Measurements from ENCODE around the gene USP25.
"Not testable (repeated sequence)": the region's sequence is repeated elsewhere in the genome, so short reads cannot be mapped to it uniquely, and the experiment has no call there.

USP25 gene

GRCh38 chr21:15731243-15731613 lies 1.4 kb downstream of the USP25 start:
- H3K4me1 ChIP-seq (ENCODE audit: control insufficient read depth, insufficient read depth, low read length, poor library complexity, severe bottlenecking), result peaks cover 23% of the 10 kb centered on the region
- peak overlapping the region; percentile 76 for H3K27ac ChIP-seq (ENCODE audit: insufficient read depth, low read length, poor library complexity, severe bottlenecking)
- no peaks in the 10 kb centered on the region for H3K27me3 ChIP-seq (replicated peaks; ENCODE audit: control insufficient read depth, insufficient read depth, low read length, poor library complexity, severe bottlenecking)
- H3K4me3 ChIP-seq (ENCODE audit: insufficient read depth, low read depth, low read length, poor library complexity, severe bottlenecking), result peak overlapping the region; percentile 79
- DNase-seq, result no peak
- H3K36me3 ChIP-seq (ENCODE audit: control insufficient read depth, insufficient read depth, low read length), result no peaks in the 10 kb centered on the region
- H3K9me3 ChIP-seq (ENCODE audit: control insufficient read depth, low read length), result no peaks in the 10 kb centered on the region

DNA sequence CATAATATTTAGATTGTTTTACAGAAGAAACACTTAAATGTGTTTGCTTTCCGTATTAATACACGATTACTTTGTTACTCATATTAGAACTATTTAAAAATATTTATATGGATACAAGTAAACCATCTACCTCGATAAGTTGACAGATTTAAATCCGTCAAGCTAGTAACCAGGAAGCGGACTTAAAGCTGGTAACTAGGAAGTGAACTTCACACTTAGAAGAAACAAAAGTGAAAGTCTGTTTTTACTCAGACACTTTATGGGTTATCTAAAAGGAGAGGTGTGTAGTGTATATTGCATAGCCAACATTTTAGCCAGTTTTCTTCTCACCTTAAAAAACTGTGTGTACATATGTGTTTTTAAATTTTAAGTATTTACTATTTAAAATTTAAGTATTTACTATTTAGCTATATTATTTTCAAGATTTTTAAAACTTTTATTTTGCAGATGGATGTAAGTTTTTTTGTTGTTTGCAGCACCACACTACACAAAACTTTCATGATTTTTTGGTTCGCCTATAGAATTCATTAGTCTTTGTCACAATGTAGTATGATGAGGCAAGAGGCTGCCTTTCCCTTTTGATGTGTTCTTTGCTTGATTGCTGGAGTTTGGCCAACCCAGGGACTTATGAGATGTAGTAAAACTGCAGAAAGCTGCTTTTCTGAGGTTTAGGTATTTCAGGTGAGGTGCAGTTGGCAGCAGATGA lies 2.7 kb downstream of the USP25 start:
- H3K27me3 ChIP-seq (replicated peaks; ENCODE audit: control insufficient read depth, insufficient read depth, low read length, poor library complexity, severe bottlenecking), result no peaks in the 10 kb centered on the region
- H3K27ac ChIP-seq (ENCODE audit: insufficient read depth, low read length, poor library complexity, severe bottlenecking), result peak overlapping the region; percentile 76
- no peaks in the 10 kb centered on the region for H3K9me3 ChIP-seq (ENCODE audit: control insufficient read depth, low read length)
- H3K4me3 ChIP-seq (ENCODE audit: insufficient read depth, low read depth, low read length, poor library complexity, severe bottlenecking), result peak overlapping the region; percentile 79
- H3K36me3 ChIP-seq (ENCODE audit: control insufficient read depth, insufficient read depth, low read length), result no peaks in the 10 kb centered on the region
- DNase-seq, result no peak
- peaks cover 24% of the 10 kb centered on the region for H3K4me1 ChIP-seq (ENCODE audit: control insufficient read depth, insufficient read depth, low read length, poor library complexity, severe bottlenecking)

DNA sequence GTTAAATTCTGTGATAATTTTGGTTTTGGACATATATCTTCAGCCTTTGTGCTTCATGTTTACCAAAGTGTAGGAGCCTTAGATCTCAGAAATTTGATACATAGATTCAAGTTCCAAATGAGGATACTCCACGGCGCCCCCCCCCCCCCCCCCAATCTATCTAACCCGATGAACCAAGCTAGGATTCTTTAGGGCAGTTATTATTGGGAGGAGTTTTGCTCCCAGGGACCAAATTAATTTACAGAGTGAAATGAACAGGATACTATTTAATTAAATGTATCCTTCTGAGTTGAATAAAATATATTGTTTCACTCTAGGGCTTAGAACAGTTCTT lies 3.2 kb downstream of the USP25 start:
- H3K4me3 ChIP-seq (ENCODE audit: insufficient read depth, low read depth, low read length, poor library complexity, severe bottlenecking), result peak overlapping the region; percentile 33
- DNase-seq, result no peak
- peaks cover 27% of the 10 kb centered on the region for H3K4me1 ChIP-seq (ENCODE audit: control insufficient read depth, insufficient read depth, low read length, poor library complexity, severe bottlenecking)
- no peaks in the 10 kb centered on the region for H3K27me3 ChIP-seq (replicated peaks; ENCODE audit: control insufficient read depth, insufficient read depth, low read length, poor library complexity, severe bottlenecking)
- H3K9me3 ChIP-seq (ENCODE audit: control insufficient read depth, low read length), result no peaks in the 10 kb centered on the region
- peak overlapping the region; percentile 51 for H3K27ac ChIP-seq (ENCODE audit: insufficient read depth, low read length, poor library complexity, severe bottlenecking)
- H3K36me3 ChIP-seq (ENCODE audit: control insufficient read depth, insufficient read depth, low read length), result no peaks in the 10 kb centered on the region

GRCh38 chr21:15735409-15735808 lies 5.6 kb downstream of the USP25 start:
- peak overlapping the region; percentile 22 for H3K27ac ChIP-seq (ENCODE audit: insufficient read depth, low read length, poor library complexity, severe bottlenecking)

GRCh38 chr21:15735931-15736330 lies 6.1 kb downstream of the USP25 start:
- not testable (repeated sequence) for H3K27ac ChIP-seq (ENCODE audit: insufficient read depth, low read length, poor library complexity, severe bottlenecking); H3K9me3 ChIP-seq (ENCODE audit: control insufficient read depth, low read length); DNase-seq; H3K4me3 ChIP-seq (ENCODE audit: insufficient read depth, low read depth, low read length, poor library complexity, severe bottlenecking); H3K27me3 ChIP-seq (replicated peaks; ENCODE audit: control insufficient read depth, insufficient read depth, low read length, poor library complexity, severe bottlenecking); H3K36me3 ChIP-seq (ENCODE audit: control insufficient read depth, insufficient read depth, low read length)
- peaks cover 33% of the 10 kb centered on the region for H3K4me1 ChIP-seq (ENCODE audit: control insufficient read depth, insufficient read depth, low read length, poor library complexity, severe bottlenecking)

More at GRCh38 chr21:15735409-15735808, 5.6 kb downstream of the USP25 start:
- Histone ChIP-seq H3K36me3 (ENCODE audit: control insufficient read depth, insufficient read depth, low read length) (no peaks in the 10 kb centered on the region), H3K9me3 (ENCODE audit: control insufficient read depth, low read length) (no peaks in the 10 kb centered on the region), H3K4me1 (ENCODE audit: control insufficient read depth, insufficient read depth, low read length, poor library complexity, severe bottlenecking) (peaks cover 31% of the 10 kb centered on the region), H3K4me3 (ENCODE audit: insufficient read depth, low read depth, low read length, poor library complexity, severe bottlenecking) (no peak overlapping the region), H3K27me3 (replicated peaks; ENCODE audit: control insufficient read depth, insufficient read depth, low read length, poor library complexity, severe bottlenecking) (no peaks in the 10 kb centered on the region)
- no peak for DNase-seq

- H3K27ac ChIP-seq (ENCODE audit: insufficient read depth, low read length, poor library complexity, severe bottlenecking); H3K27me3 ChIP-seq (replicated peaks; ENCODE audit: control insufficient read depth, insufficient read depth, low read length, poor library complexity, severe bottlenecking); DNase-seq; H3K36me3 ChIP-seq (ENCODE audit: control insufficient read depth, insufficient read depth, low read length); H3K4me3 ChIP-seq (ENCODE audit: insufficient read depth, low read depth, low read length, poor library complexity, severe bottlenecking); H3K9me3 ChIP-seq (ENCODE audit: control insufficient read depth, low read length): not testable (repeated sequence)
- peaks cover 24% of the 10 kb centered on the region for H3K4me1 ChIP-seq (ENCODE audit: control insufficient read depth, insufficient read depth, low read length, poor library complexity, severe bottlenecking)
These were observed 9.0 kb downstream of the USP25 start for GRCh38 chr21:15738779-15739178.

DNA sequence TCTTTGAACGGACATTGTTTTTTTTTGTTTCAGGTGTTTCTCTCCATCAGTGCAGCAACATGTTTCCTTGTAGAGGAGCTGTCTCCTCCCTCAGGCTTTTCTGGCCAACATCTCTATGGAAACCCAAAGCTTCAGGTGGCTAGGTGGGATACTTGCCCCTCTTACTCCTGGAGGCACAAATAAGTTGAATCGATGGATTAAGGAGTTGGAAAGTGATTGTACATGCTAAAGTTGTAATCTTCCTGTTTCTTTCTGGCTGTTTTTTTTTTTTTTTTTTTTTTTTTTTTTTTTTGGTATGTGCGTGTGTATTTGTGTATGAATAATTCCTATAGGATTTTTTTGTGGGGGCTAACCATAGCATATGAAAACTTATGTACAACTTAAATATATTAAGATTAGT lies 10.6 kb downstream of the USP25 start:
- H3K27ac ChIP-seq (ENCODE audit: insufficient read depth, low read length, poor library complexity, severe bottlenecking), result no peak overlapping the region
- DNase-seq, result no peak
- H3K27me3 ChIP-seq (replicated peaks; ENCODE audit: control insufficient read depth, insufficient read depth, low read length, poor library complexity, severe bottlenecking), result no peaks in the 10 kb centered on the region
- H3K9me3 ChIP-seq (ENCODE audit: control insufficient read depth, low read length), result no peaks in the 10 kb centered on the region
- no peak overlapping the region for H3K4me3 ChIP-seq (ENCODE audit: insufficient read depth, low read depth, low read length, poor library complexity, severe bottlenecking)
- H3K36me3 ChIP-seq (ENCODE audit: control insufficient read depth, insufficient read depth, low read length), result no peaks in the 10 kb centered on the region
- H3K4me1 ChIP-seq (ENCODE audit: control insufficient read depth, insufficient read depth, low read length, poor library complexity, severe bottlenecking), result peaks cover 16% of the 10 kb centered on the region

DNA sequence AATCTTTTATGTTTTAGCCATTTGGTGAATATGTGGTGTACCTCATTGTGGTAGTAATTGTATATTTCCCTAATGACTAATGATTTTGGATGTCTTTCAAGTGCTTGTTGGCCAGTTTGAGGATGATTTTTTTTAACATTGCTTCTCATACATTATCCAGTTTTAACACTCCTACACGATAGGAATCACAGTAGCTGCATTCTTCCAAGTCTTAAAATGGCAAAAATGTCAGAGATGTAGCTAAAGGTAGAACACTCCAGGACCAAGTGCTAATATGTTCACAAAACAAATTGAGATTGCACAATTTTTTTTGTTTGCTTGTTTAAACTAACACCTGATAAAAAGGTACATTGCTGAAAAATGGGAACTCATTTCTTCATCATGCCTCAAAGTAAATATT lies 11.7 kb downstream of the USP25 start:
- Histone ChIP-seq H3K4me1 (ENCODE audit: control insufficient read depth, insufficient read depth, low read length, poor library complexity, severe bottlenecking) (peaks cover 15% of the 10 kb centered on the region), H3K36me3 (ENCODE audit: control insufficient read depth, insufficient read depth, low read length) (no peaks in the 10 kb centered on the region), H3K9me3 (ENCODE audit: control insufficient read depth, low read length) (no peaks in the 10 kb centered on the region), H3K27ac (ENCODE audit: insufficient read depth, low read length, poor library complexity, severe bottlenecking) (no peak overlapping the region), H3K27me3 (replicated peaks; ENCODE audit: control insufficient read depth, insufficient read depth, low read length, poor library complexity, severe bottlenecking) (no peaks in the 10 kb centered on the region), H3K4me3 (ENCODE audit: insufficient read depth, low read depth, low read length, poor library complexity, severe bottlenecking) (no peak overlapping the region)
- DNase-seq, result no peak

DNA sequence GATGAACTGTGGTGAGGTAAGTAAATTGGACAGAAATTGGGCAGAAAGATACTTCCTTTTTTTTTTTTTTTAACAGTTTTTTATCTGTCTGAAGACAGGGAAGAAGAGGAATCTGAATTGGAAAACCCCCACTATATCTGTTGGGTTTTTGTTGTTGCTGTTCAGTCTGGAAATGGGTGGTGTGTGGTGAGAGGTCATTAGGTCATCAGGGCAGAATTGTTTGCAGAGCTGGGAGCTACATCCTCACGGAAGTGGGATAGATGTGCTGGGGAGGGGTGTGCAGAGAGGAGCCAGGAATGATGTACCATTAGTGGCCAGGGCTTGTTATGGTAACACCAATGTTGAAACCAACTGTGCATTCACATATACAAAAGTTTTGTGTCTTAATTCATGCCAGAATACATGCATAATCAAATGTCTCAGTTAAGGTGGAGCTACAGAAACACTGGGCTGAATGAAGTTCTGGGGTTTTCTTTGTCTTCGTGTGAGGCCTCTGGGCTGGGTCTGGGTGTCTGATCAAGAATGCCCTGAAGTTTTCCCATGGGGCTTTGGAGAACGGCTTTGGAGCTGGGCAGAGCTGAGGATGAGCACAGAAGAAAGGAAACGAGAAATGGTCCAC lies 12.4 kb downstream of the USP25 start:
- no peak for DNase-seq
- Histone ChIP-seq H3K9me3 (ENCODE audit: control insufficient read depth, low read length) (no peaks in the 10 kb centered on the region), H3K27ac (ENCODE audit: insufficient read depth, low read length, poor library complexity, severe bottlenecking) (no peak overlapping the region), H3K27me3 (replicated peaks; ENCODE audit: control insufficient read depth, insufficient read depth, low read length, poor library complexity, severe bottlenecking) (no peaks in the 10 kb centered on the region), H3K4me1 (ENCODE audit: control insufficient read depth, insufficient read depth, low read length, poor library complexity, severe bottlenecking) (peaks cover 15% of the 10 kb centered on the region), H3K4me3 (ENCODE audit: insufficient read depth, low read depth, low read length, poor library complexity, severe bottlenecking) (no peak overlapping the region), H3K36me3 (ENCODE audit: control insufficient read depth, insufficient read depth, low read length) (no peaks in the 10 kb centered on the region)

DNA sequence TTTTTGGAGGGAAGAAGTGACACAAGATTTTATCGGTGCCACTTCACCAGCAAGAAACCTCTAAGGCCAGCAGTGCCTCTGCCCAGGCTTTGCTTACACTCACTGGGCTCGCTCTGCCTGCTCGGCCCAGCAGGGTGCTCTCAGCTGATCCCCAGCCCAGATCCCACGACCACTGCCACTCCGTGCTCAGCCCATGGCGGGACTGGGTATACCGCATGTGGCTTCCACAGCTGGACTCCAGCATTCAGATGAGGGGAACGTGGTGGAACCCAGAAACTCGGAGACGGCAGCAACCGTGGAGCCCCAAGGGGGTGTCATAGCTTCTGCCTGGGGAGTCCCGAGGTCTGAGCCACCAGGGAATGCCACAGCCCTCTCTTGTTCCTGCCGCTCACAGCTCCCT lies 12.9 kb downstream of the USP25 start:
- H3K27me3 ChIP-seq (replicated peaks; ENCODE audit: control insufficient read depth, insufficient read depth, low read length, poor library complexity, severe bottlenecking), result no peaks in the 10 kb centered on the region
- no peak overlapping the region for H3K4me3 ChIP-seq (ENCODE audit: insufficient read depth, low read depth, low read length, poor library complexity, severe bottlenecking)
- H3K36me3 ChIP-seq (ENCODE audit: control insufficient read depth, insufficient read depth, low read length), result no peaks in the 10 kb centered on the region
- H3K27ac ChIP-seq (ENCODE audit: insufficient read depth, low read length, poor library complexity, severe bottlenecking), result no peak overlapping the region
- no peaks in the 10 kb centered on the region for H3K9me3 ChIP-seq (ENCODE audit: control insufficient read depth, low read length)
- H3K4me1 ChIP-seq (ENCODE audit: control insufficient read depth, insufficient read depth, low read length, poor library complexity, severe bottlenecking), result peaks cover 15% of the 10 kb centered on the region
- no peak for DNase-seq

Data from effector memory CD4-positive, alpha-beta T cell (primary cell).